ENCODE data around the gene SMPD3.

SMPD3 gene

DNA sequence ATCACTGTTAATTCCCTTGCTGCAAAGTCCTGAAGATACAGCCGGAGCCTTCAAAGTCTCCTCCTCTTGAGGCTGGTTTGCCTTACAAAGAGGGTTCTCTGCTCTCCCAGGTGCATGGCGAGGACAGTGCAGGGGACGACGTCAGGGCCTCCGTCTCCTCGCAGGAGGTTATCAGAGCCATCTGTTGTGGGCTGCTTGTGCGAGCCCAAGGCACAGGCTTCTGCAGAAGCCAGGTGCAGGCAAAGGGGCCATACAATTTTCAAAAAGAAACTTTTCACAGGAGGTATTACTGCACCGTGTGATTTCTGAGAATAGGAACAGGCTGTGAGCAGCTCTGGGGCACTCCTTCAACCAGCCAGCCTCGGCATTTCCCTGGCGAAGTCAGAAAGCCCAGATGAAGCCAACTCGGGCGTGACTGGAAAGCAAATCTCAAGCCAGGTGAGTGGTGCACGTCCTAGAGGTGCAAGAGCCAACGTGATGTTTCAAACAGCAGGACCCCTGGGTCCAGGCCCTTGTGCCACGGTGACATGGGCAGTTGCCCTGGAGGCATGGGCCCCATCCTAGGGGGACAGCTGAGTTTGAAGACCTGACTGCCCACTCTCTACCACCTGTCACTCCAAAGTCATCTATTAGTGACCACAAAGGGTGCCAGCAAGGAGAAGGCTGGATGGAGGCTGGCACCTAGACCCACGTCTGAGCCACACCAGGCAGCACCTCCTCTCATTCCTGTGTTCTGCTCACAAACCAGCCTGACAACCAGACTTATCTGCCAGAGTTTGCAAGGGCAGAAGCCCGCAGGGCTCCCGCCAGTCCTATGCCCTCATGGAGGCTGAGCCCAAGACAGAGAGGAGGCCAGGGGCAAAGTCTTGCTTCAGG lies 68.6 kb downstream of the SMPD3 start:
- DNase-seq: no peak

DNA sequence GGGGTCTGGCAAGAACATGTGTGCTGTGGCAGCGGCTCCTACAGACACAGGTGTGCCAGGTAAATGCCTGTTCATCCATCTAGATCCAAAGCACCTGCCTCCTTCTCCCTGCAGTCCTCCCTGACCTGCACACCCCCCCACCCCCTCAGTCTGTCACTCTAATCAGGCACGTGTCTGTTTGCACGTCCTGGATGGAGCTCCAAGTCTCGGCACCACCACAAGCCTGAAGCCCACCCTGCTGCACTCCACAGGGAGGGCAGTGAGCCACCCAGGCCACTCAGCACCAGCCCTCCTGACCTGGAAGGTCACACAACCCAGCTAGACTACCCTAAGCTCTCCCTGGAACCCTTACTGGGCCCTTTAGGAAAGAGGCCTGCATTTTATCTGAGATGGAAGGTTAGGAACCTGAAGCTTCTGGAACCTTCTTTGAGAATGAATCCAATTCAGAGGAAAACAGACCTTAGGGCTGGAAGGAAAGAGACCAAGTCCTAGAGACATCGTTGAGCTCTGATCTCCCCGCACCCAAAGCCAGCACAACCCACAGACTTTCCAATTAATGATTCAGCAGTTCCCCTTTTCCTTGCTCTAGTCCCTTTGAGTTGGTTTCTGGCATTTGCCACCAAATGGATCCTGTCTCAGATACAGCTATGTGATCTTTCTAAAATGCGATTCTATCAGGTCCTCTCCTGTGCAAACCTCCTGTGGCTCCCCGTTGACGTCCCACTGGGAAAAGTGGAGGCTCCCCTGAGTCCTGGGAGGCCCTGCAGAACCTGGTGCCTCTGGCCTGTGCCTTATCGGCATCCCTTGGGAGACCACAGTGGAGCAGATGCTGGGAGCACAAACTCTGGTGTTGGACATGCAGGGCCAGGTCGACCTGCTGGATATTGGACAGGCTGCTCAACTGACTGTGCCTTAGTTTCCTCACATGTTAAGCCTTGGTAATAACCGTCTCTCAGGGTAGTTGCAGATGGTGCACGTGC lies 69.6 kb downstream of the SMPD3 start:
- DNase-seq: no peak

DNA sequence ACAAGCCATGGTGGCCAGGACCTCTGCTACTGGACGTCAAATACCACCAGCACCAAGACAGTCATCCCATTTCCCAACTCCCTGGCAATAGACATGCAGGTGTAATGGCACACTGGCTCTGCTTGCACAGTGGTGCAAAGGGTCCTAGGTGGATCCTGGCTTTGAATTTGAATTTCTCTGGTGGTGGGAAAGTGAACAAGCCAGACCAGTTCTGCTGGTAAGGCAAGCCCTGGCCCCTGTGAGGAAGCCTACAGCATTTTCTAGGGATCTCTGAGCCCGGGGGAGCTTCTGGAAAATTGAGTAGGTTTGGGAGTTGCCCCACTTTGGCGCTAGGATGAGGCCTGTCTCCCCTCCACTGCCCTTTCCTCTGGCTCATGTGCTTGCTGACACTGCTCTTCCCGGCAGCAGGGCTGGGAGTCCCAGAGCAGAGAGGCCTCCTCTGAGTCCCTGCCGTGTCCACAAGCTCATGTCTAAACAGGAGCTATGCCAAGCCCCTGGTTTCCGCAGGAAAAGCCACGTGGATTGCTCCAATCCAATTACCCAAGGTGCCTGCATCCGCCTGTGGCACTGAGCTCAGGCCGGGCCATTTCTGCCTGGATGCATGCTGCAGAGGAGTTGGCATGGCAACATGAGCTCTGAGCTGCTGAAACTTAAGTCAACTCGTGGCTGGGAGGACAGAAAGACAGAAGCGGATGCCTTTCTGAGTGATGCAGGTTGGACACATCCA lies 70.5 kb downstream of the SMPD3 start:
- no peak for DNase-seq

GRCh38 chr16:68377221-68377620 lies 71.1 kb downstream of the SMPD3 start:
- DNase-seq: no peak

DNA sequence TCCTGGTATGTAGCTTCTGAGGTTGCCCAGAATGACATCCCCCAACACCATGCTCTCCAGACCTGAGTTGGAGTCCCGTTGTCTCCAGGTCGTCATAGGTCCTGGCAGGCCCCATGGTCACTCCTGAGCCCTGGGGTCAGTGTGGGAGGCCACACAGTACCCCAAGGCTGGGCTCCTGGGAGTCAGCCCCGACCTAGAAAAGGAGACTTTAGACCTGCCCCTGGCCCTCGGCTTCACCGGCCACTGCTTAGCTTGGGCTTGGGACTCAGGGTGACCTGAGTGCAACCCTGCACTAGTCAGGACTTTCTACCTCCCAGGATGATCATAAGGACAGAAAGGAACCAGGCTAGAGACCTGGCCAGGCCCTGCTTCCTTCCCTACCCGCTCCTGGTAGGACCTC lies 71.7 kb downstream of the SMPD3 start:
- DNase-seq: no peak

- DNase-seq: no peak
These were observed 72.3 kb downstream of the SMPD3 start for GRCh38 chr16:68375801-68376536.

DNA sequence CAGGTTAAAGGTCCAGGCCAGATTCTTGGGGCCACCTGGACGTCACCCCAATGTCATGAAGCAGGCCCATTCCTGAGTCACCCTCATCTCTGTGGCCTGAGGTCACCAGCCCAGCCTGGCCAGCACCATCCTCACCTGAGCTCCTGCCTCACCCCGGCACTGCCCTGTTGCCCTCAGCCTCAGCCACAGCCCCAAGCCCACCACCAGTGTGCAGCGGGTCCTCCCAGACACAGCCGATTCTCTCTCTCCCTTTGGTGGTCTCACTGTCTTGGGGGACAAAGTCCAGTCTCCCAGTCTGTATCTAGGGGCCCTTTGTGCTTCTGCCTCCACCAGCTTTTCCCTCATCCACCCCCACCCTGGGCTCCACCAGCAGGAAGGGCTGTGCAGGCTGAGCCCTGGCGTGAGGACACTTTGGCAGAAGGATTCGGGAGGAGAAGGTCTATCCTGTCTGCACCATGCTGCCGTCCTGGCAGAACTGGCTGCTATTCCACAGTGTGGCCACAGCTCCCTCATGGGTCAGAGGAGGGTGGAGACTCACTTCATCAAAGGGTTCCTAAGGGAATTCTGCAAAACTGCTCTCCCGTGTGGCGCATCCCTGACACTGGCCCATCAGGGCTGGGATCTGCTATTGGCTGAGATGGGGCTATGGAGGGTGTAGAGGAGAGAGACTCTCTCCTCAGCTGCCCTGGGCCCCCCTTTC lies 73.2 kb downstream of the SMPD3 start:
- DNase-seq: no peak

DNA sequence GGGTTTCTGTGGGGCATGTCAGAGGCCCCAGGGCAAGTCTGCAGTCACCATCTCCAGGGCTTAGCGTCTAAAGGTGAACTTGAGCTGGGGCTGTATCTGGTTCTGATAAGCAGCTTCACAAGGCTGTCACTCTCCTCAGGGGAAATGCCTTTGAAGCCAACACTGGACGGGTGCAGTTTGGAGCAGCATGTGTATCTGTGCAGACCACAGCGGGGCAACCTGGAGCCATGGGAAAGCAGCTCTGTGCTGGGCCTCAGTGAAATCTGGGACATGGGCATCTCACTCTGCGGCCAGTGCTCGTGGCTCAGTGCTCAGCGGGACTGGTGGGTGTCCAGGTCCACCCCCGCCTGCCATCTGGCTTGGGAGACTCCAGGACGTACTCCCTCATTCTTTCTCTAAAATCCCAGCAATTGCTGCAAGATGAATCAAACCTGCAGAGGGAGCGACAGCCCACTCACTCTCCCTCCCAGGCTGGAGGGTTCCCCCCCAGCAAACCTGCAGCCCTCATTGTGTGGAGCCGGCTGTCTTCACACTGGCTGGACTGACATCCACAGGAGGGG lies 74.0 kb downstream of the SMPD3 start:
- DNase-seq: no peak

- no peak for DNase-seq
These were observed 74.6 kb downstream of the SMPD3 start for GRCh38 chr16:68373528-68374245.

GRCh38 chr16:68372806-68373205 lies 75.5 kb downstream of the SMPD3 start:
- no peak for DNase-seq

DNA sequence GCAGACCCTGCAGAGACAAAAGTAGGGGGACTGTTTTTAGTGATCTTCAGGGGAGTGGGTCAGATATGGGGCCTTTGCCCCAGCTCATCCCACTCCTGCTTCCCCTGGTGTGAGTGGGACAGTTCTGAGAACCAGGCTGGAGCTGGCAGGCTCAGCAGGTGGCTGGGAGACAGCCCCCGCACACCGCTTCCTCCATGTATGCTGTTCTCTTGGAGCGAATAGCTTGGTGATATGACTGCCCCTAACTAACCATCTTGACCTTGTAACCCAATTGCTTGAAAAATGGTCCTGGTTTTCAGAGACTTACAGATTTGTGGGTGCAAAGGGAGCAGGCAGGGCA lies 76.0 kb downstream of the SMPD3 start:
- no peak for DNase-seq

DNA sequence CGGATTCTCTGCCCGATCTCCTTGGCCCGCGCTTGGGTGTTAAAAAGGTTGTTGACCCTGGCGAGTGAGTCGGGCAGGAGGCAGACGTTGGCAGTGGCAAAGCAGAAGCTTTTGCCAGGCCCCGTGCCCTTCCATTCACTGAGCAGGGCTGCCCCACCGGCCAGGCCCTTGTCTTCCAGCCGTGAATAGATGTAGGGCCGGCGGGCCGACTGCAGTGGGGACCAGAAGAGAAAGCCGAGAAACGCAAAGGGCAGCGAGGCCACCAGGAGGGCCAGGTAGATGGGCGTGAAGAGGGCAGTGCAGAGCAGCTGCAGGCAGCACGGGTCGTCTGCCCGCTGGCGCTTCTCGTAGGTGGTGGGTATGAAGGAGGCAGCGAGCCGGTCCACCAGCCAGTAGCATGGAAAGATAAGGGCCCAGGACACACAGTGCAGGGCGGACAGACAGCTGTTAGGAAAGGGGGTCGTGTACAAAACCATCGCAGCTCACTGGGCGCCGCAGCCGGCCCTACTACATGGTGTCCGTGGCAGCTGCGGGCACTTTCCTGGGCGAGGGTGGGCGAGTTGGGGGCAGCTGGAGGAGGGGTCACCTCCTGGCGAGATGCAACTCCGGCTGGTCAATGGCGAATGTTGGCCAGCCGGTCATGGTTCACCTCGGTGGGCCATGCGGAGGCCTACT lies 76.5 kb downstream of the SMPD3 start:
- no peak for DNase-seq

DNA sequence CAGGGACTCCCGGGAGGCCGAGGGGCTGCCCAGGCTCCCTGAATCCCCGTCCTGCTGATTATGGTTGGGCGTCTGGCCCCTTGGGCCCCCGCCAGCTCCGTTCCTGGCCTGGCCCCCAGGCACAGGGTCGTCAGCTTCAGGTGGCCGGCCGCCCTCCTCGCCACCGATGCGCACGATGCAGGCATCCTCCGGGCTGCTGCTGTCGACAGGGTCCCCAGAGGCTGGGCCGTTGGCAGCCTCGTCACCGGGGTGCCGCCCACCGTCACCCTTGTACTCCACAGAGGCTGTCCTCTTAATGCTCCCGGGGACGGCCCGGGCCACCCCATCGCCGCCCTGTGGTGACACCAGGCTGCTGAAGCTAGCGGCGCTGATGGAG lies 77.0 kb downstream of the SMPD3 start:
- no peak for DNase-seq

DNA sequence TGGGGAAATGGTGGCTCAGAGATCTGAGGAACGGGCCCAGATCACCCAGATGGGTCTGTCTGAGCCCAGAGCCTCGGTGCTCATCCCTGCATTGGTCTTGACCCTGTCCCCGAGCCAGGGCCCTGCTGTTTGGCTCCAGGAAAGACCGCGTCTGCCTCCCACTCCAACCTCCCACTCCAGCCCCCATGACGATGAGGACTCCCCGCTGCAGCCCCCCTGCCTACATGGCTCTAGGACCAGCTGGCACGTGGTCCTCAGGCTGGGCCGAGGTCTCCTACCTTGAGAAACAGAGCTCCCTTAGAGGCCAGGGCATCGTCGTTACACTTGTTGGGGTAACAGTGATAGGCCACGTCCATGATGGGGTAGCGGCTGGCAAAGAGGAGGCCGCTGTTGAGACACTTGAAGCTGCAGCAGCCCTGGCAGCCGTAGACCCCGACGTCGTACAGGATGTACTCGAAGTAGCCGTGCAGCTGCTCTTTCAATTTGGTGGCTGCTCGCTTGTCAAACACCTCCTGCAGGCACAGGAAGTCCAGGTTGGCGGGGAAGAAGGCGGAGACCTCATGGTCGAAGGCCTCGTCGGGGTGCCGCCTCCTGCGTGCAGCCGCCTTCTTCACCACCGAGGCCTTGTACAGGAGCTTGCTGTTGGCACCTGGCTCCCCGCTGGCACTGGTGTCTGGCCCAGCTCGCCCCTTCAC lies 77.6 kb downstream of the SMPD3 start:
- DNase-seq: peak; percentile 48

- DNase-seq: peak; percentile 46
These were observed 78.4 kb downstream of the SMPD3 start for GRCh38 chr16:68369697-68370580.

DNA sequence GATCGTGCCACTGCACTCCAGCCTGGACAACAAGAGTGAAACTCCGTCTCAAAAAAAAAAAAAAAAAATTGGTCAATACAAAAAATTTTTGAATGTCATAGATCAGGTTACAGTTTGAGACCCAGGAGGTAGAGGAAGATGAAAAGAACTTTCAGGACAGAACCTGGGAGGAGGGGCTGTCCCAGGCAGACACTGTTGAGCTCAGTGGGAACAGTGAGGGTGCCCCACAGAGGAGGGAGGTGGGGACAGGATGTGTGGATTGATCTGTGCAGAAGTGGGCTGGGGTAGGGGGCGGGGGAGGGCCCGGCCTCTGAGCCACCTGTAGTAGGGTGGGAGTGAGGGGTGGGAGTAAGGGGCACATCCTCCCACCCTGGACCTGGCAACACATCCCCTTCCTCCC lies 79.1 kb downstream of the SMPD3 start:
- no peak for DNase-seq

DNA sequence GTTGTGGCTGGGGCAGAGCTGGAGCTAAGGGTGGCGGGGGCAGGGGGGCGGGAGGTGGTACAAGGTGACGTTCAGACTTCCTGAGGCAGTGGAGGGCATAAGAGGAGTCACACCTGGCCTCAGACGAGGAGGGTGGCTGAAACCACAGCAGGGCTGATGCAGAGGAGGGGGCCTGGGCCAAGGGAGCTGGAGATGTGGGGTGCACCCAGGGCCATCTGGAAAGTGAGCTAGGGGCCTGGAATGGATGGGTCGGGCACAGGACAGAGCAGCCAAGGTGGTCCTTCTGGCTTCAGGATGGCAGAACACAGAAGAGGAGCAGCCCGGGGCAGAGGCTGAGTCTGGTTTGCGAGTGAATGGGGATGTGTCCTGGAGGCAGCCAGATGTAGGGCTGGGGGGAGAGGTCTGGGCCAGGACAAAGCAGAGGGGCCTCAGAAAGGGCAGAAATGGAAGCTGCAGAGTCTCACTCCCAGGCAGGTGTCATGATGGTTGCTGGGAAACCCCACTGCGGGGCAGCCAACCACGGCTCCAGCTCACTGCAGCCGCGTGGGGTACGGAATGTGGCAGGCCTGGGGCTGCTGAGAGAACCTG lies 79.9 kb downstream of the SMPD3 start:
- DNase-seq: no peak

DNA sequence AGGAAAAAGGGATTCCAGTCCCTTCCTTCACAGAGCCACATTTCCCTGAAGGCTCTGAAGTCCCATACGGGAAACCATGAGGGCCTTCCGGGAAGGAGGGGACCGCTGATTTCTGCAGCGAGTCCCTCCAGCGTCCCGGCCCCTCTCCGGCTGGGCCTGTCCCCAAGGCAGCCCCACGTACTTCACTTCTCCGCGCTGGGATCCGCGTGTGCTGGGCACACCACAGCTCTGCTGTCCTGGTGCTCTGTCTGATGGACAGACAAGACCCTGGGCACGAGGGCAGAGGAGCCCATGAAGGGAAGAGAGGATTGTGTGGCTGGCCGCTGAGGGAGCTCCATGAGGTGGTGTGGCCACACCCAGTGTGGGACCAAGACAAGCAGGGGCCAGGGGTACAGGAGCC lies 80.4 kb downstream of the SMPD3 start:
- no peak for DNase-seq

All from activated CD4-positive, CD25-positive, alpha-beta regulatory T cell treated with anti-CD3 and anti-CD28 coated beads, Interleukin-2, amount 50 U/mL, for 72 hours (primary cell).